ENCODE measurements around the gene HACD4. TPM values are rescaled to one million over a fixed set of nuclear protein-coding genes. Genes with fewer than 3 reads are reported as not detected.
A peak's percentile ranks its signal among the peaks of the same experiment; 100 is the strongest.

The HACD4 gene
- total and polyA plus RNA-seq, 8 donors = 0.09 to 1.7 (median 0.28) TPM

DNA sequence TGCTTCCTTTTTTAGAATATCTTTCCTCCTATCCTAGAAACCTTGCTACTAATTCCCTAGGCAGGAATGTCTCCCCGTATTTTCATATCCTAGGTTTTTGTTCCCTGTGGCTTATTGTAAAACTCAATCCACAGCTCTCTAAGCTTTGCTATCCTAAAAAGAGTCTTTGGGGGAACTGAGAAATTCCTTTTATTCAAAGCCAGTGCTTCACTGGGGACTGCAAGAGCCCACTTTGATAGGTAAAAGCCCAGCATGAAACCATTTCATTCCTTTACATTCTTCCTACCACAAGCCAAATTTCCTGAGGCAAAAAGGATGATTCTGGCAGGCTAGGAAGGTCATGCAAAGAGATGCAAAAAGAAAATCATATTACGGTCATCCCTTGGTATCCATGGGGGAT lies 5.8 kb upstream of the HACD4 start:
- Histone ChIP-seq H3K27me3 (no peaks in the 10 kb centered on the region), H3K4me1 (no peaks in the 10 kb centered on the region), H3K4me3 (no peak overlapping the region), H3K9me3 (no peaks in the 10 kb centered on the region), H3K27ac (no peak overlapping the region), H3K36me3 (no peaks in the 10 kb centered on the region)
- intact Hi-C loops (cut with DNase I) = no loop called here
- 89 to 98% methylated on average over 2 of the region's 2 CpGs for WGBS, 2 donors
- no peak for DNase-seq
- no peak for FAIRE-seq
- TF ChIP-seq, protein P1, sequence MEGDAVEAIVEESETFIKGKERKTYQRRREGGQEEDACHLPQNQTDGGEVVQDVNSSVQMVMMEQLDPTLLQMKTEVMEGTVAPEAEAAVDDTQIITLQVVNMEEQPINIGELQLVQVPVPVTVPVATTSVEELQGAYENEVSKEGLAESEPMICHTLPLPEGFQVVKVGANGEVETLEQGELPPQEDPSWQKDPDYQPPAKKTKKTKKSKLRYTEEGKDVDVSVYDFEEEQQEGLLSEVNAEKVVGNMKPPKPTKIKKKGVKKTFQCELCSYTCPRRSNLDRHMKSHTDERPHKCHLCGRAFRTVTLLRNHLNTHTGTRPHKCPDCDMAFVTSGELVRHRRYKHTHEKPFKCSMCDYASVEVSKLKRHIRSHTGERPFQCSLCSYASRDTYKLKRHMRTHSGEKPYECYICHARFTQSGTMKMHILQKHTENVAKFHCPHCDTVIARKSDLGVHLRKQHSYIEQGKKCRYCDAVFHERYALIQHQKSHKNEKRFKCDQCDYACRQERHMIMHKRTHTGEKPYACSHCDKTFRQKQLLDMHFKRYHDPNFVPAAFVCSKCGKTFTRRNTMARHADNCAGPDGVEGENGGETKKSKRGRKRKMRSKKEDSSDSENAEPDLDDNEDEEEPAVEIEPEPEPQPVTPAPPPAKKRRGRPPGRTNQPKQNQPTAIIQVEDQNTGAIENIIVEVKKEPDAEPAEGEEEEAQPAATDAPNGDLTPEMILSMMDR (IDR thresholded peaks at IDR 0.05) = no peak
- ATAC-seq = no peak

DNA sequence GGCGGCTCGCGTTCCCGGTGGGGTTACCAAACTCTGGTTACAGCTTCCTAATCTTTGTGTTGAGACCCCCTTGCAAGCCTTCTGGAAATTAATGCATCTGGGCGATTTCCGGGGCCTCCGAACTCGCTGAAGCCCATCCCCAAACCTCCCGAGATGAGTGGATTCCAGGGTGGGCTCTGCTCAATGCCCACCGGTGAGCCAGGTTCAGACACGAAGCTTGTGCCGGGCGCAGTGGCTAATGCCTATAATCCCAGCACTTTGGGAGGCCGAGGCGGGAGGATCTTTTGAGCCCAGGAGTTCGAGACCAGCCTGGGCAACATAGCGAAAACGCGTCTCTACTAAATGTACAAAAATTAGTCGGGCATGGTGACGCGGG lies 356 bp upstream of the HACD4 start:
- Histone ChIP-seq H3K9me3 (no peaks in the 10 kb centered on the region), H3K36me3 (no peaks in the 10 kb centered on the region), H3K4me1 (no peaks in the 10 kb centered on the region), H3K27ac (peak overlapping the region in 2 of 4 donors; percentile 41 to 46), H3K4me3 (peak overlapping the region; percentile 15 to 47 (median 28)), H3K27me3 (no peaks in the 10 kb centered on the region)
- FAIRE-seq (no peak), DNase-seq (no peak), ATAC-seq (no peak)
- WGBS, 2 donors = 67 to 75% methylated on average over 22 of the region's 22 CpGs
- TF ChIP-seq, protein P1 (IDR thresholded peaks at IDR 0.05) = no peak
- intact Hi-C loops (cut with DNase I) = no loop called here

DNA sequence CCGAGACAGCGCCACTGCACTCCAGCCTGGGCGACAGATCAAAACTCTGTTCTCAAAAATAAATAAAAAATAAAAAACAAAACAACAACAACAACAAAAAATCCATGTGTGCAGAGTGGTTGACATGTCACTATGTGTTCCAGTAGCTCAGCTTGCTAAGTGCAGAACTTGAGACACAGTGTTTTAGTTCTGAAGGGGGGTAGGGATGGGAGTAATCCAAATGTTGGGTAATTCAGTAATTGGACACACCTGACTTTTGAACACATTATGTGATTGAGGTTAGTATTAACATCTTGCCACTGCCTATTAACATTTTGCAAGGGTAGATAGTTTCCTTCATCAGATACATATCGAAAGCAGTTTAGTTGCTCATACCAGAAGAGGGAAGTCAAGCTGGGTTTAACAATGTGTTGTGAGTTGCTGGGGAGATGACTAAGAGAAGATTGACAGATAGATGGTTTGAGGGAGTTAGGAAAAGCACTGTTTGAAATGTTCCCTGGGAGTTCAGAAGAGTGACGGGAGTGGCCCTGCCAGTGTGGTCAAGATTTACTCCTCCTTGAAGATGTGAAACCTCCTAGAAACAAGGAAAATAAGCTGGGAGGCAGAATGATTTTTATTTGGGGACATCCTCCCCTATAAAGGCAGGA lies 928 bp downstream of the HACD4 start:
- ATAC-seq (peak in 3 of 4 donors; percentile 25 to 63 (median 59)), DNase-seq (no peak), FAIRE-seq (no peak)
- WGBS, 2 donors = 83 to 86% methylated on average over 5 of the region's 5 CpGs
- intact Hi-C loops (cut with DNase I) = no loop called here
- Histone ChIP-seq H3K9me3 (no peaks in the 10 kb centered on the region), H3K27ac (peak overlapping the region in 1 of 4 donors; percentile 41), H3K36me3 (no peaks in the 10 kb centered on the region), H3K4me1 (no peaks in the 10 kb centered on the region), H3K27me3 (no peaks in the 10 kb centered on the region), H3K4me3 (peak overlapping the region in 1 of 4 donors; percentile 47)
- TF ChIP-seq, protein P1 (IDR thresholded peaks at IDR 0.05) = no peak

DNA sequence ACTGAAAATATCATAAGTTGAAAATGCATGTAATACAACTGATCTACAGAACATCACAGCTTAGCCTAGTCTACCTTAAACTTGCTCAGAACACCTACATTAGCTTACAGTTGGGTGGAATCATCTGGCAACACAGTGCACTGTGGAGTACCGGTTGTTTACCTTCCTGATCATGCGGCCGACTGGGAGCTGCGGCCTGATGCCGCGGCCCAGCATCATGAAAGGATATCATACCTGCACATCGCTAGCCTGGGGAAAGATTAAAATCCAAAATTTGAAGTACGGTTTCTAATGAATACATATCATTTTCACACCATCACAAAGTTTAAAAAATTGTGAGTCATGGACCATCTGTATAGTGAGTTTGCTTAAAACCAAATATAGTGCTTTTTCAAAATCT lies 1.8 kb downstream of the HACD4 start:
- no peaks in the 10 kb centered on the region for H3K36me3 ChIP-seq
- H3K27ac ChIP-seq = no peak overlapping the region
- FAIRE-seq = no peak
- no peaks in the 10 kb centered on the region for H3K27me3 ChIP-seq
- ATAC-seq = peak in 2 of 4 donors; percentile 49 to 56
- 51 to 60% methylated on average over 8 of the region's 8 CpGs for WGBS, 2 donors
- H3K4me1 ChIP-seq = no peaks in the 10 kb centered on the region
- intact Hi-C loops (cut with DNase I) = no loop called here
- TF ChIP-seq, protein P1 (IDR thresholded peaks at IDR 0.05) = no peak
- no peak overlapping the region for H3K4me3 ChIP-seq
- H3K9me3 ChIP-seq = no peaks in the 10 kb centered on the region
- no peak for DNase-seq

DNA sequence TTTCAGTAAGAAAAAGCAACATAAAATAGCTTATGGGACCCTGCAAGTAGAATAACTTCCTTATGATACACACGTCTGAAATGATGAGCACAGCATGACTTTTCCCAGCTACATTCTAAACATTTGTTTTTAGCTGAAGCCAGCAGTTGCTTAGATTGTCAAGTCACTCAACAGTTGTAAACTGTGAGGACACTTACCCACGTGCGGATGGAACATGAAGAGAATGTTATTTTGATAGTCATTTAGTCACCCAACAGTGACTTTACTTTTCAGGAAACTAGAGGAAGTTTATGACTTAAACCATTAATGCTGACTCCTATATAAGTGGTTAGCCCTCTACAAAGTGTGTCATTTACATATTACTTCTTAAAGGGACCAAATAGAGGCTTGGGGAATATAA lies 3.0 kb downstream of the HACD4 start:
- Histone ChIP-seq H3K36me3 (no peaks in the 10 kb centered on the region), H3K4me1 (no peaks in the 10 kb centered on the region), H3K27me3 (no peaks in the 10 kb centered on the region), H3K9me3 (no peaks in the 10 kb centered on the region), H3K27ac (no peak overlapping the region), H3K4me3 (no peak overlapping the region)
- WGBS, 2 donors = 43 to 51% methylated on average over 3 of the region's 3 CpGs
- intact Hi-C loops (cut with DNase I) = no loop called here
- peak in 1 of 4 donors; percentile 15 for ATAC-seq
- no peak for FAIRE-seq
- TF ChIP-seq, protein P1 (IDR thresholded peaks at IDR 0.05) = no peak
- DNase-seq = no peak
